Muscle of leg (tissue), 11 donors: Measurements from ENCODE around the gene ZNF681. TPM values are rescaled to one million over a fixed set of nuclear protein-coding genes. Genes with fewer than 3 reads are reported as not detected.

Experiments used
- DNase-seq: peaks from one replicate; pipeline ENCODE4 v3.0.0; 2013
- H3K27ac ChIP-seq: one replicate; pipeline ENCODE4 v1.5.1; 2013; ENCODE audit warnings: mild to moderate bottlenecking, low read length, control low read depth
- H3K27me3 ChIP-seq: one replicate; pipeline ENCODE4 v1.6.1; 2013; ENCODE audit warnings: low read length; ENCODE audit not compliant: control insufficient read depth, insufficient read depth
- H3K36me3 ChIP-seq: one replicate; pipeline ENCODE4 v1.6.1; 2013; ENCODE audit warnings: low read length; ENCODE audit not compliant: control insufficient read depth, insufficient read depth
- H3K4me1 ChIP-seq: one replicate; pipeline ENCODE4 v1.6.1; 2013; ENCODE audit warnings: low read length; ENCODE audit not compliant: control insufficient read depth, insufficient read depth
- H3K4me3 ChIP-seq: one replicate; pipeline ENCODE4 v1.5.1; 2013; ENCODE audit warnings: low read length, control low read depth
- H3K9me3 ChIP-seq: replicated peaks from 2 replicates; pipeline ENCODE4 v1.6.1; 2013; ENCODE audit warnings: low read depth, low read length; ENCODE audit not compliant: control insufficient read depth
- WGBS: methylation state at CpG from one replicate; pipeline ENCODE4 v1.1.5; 2013; ENCODE audit warnings: missing lambda C conversion rate; ENCODE audit not compliant: insufficient coverage; 5-methylcytosine and 5-hydroxymethylcytosine counted together
- polyA plus RNA-seq, 8 donors: library from polyadenylated mRNA; unstranded; fragments of 120-200 nt; gene quantifications; one replicate each; pipeline versions ENCODE4 v1.2.1 to v1.2.3, GENCODE V29; 2013; ENCODE audit warnings: inconsistent platforms in 1 of 8, low replicate concordance in 1 of 8; ENCODE audit not compliant: insufficient read length in 8 of 8, insufficient read depth in 1 of 8
- total RNA-seq: library from RNA; stranded (reverse); fragments of 120-200 nt; gene quantifications from one replicate; pipeline ENCODE4 v1.2.4, GENCODE V29; 2013

Gene ZNF681
- total and polyA plus RNA-seq, 9 donors = 1.7 to 3.7 (median 2.7) TPM

DNA sequence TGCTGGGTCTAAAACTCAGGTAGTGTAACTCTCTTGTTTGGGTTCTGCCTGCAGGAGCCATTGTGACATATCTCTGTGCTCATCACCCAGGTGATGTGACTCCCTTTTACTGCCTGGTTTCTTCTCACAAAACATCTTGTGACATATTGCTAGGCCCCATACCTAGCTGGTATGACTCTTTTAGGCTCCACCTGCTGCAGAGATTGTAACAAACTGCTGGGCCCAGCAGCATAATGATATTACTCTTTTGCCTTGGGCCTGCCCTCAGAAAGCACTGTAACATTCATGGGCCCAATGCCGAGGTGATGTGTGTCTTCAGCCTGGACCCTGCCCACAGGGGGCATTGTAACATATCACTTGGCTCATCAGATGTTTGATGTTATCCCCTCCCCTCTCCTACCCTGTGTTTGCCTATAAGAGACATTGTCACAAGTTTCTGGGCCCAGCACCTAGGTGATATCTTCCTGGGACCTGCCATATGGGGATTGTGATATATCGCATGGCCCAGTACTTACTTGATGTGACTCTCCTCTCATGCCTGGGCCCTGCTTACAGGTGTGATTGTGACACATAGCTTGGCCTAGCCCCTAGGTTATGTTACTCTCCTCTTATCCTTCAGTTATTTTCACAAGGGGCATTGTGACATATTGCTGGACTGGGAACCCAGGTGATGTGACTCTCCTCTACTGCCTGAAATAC, 18.0 kb upstream of the ZNF681 start:
- Histone ChIP-seq H3K4me3 (no peak overlapping the region), H3K27me3 (no peaks in the 10 kb centered on the region), H3K4me1 (no peaks in the 10 kb centered on the region), H3K9me3 (no peaks in the 10 kb centered on the region), H3K27ac (no peak overlapping the region), H3K36me3 (peaks cover 6% of the 10 kb centered on the region)
- DNase-seq = no peak
- 83% methylated on average over 2 of the region's 2 CpGs for WGBS

DNA sequence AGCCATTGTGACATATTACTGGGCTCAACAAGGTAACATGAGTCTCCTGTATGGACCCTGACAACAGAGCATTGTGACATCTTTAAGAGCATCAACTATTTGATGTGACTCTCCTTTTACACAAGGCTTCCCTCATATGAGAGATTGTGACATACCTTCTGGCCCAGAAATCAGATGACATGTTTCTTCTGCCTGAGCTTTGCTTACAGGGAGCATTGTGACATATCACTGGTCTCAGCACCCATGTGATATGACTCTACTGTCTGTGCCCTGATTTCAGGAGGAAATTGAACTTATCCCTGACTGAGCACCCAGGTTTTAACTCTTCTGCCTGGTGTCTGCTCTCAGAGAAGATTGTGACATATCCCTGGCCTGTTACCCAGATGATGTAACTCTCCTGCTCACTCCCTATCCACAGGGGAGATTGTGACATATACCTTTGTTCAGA, 15.9 kb upstream of the ZNF681 start:
- Histone ChIP-seq H3K27ac (no peak overlapping the region), H3K9me3 (no peaks in the 10 kb centered on the region), H3K36me3 (peaks cover 4% of the 10 kb centered on the region), H3K4me3 (no peak overlapping the region), H3K4me1 (no peaks in the 10 kb centered on the region), H3K27me3 (no peaks in the 10 kb centered on the region)
- DNase-seq = no peak

DNA sequence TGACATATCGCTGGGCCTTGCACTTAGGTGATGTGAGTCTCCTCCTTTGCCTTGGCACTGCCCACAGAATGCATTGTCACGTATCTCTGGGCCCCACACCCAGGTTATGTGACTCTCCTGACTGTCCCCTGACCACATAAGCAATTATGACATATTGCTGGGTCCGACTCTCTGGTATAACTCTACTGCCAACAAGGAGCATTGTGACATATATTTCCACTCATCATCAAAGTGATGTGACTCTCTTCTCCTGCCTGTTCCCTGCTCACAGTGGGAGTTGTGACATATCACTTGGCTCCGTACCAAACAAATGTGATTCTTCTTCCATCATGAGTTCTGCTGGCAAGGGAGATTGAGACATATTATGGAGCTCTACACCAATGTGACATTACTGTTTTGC, 15.4 kb upstream of the ZNF681 start:
- Histone ChIP-seq H3K4me1 (no peaks in the 10 kb centered on the region), H3K9me3 (no peaks in the 10 kb centered on the region), H3K36me3 (peaks cover 4% of the 10 kb centered on the region), H3K4me3 (no peak overlapping the region), H3K27me3 (no peaks in the 10 kb centered on the region), H3K27ac (no peak overlapping the region)
- 62% methylated on average over 3 of the region's 4 CpGs for WGBS
- no peak for DNase-seq

DNA sequence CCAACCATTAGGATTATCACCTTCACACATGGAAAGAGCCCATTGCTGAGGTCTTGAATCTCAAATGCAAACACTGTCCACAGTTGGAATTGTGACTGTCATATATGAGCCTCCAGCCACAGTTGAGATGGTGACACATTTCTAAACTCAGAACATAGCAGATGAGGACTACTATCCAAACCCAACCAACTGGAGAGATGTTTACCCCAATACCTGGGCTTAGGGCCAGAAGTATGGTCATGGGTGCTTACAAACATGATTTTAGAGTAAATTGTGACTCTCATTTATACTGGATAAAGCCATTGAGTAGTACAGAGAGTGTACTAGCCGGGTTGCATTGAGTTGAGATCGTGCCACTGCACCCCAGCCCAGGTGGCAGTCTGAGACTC, 14.0 kb upstream of the ZNF681 start:
- Histone ChIP-seq H3K27me3 (no peaks in the 10 kb centered on the region), H3K27ac (no peak overlapping the region), H3K9me3 (no peaks in the 10 kb centered on the region), H3K4me1 (no peaks in the 10 kb centered on the region), H3K4me3 (no peak overlapping the region), H3K36me3 (no peaks in the 10 kb centered on the region)
- no CpG with 5 or more reads among the region's 2 CpGs for WGBS
- no peak for DNase-seq

DNA sequence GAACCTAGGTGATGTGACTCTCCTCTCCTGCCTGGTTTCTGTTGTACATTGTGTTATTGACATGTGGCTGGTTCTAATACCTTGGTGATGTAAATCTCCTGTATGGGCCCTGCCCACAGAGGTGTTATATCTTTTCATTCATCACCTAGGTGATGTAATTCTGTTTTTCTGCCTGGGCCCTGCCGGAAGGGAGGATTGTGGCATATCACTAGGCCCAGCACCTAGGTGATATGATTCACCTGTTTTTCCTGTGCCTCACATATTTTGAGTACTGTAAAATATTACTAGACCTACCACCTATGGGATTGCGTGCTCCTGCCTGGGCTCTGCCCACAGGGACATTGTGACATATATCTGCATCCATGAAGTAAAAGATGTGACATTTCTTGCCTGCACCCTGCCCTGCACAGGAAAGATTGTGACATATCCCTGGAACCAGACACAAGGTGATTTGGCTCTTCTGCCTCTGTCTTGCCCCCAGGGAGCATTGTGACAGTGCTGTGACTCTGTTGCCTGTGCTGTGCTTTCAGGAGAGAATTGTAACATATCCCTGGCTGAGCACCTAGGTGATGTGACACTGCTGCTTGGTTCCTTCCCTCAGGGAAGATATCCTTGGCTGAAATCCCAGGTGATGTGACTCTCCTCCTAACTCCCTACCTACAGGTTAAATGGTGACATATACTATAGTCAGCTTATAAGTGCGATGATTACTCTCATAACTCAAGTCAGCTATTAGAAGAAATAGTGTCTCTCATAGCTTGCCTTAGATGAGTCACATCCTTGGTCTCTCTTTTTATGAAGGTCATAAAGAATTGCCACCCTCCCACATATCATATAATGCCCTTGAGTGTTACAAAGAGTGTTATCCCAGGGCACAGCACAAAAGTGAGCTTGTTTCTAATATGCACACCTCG, 13.3 kb upstream of the ZNF681 start:
- 71% methylated on average over 1 of the region's 4 CpGs for WGBS
- no peaks in the 10 kb centered on the region for H3K9me3 ChIP-seq
- no peak for DNase-seq
- H3K27me3 ChIP-seq = no peaks in the 10 kb centered on the region
- no peak overlapping the region for H3K27ac ChIP-seq
- no peaks in the 10 kb centered on the region for H3K4me1 ChIP-seq
- no peak overlapping the region for H3K4me3 ChIP-seq
- no peaks in the 10 kb centered on the region for H3K36me3 ChIP-seq

DNA sequence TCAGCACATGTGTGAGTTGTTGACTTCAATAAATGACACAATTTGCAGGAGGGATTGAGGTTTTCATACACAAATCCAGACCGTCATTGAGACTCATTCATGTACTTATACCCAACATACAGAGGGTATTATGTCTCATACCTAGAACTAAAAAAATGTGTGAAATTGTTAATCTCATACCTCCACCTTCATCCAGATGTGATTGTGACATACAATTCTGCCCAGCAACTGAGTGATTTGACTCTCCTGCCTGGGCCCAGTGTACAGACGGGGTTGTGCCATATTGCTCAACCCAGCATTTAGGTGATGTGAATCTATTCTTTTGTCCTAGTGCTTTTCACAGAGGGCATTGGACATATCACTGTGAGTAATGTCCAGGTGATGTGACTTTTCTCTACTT, 12.6 kb upstream of the ZNF681 start:
- no peaks in the 10 kb centered on the region for H3K36me3 ChIP-seq
- H3K9me3 ChIP-seq = no peaks in the 10 kb centered on the region
- no CpG with 5 or more reads among the region's 2 CpGs for WGBS
- H3K4me3 ChIP-seq = no peak overlapping the region
- no peaks in the 10 kb centered on the region for H3K27me3 ChIP-seq
- no peak overlapping the region for H3K27ac ChIP-seq
- no peak for DNase-seq
- H3K4me1 ChIP-seq = no peaks in the 10 kb centered on the region

DNA sequence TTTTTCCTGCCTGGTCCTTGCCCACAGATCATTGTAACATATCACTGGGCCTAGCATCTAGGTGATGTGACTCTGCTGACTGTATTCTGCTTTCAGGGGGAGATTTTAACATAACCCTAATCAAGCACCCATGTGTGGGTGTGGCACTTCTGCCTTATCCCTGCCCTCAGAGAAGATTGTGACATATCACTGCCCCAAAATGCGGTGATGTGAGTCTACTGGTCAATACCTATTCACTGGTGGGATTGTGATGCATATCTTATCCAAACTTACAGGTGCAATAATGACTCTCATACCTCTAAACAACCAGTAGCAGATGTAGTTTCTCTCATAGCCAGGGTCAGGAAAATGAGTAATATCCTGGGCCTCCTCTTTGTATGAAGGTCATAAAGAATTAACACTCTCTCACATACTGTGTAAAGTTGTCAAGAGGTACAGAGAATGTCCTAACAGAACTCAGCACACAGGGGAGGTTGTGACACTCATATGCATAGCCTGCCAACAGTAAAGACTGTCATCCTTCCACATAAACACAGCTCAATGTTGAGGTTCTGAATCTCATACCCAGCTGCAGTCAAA, 12.1 kb upstream of the ZNF681 start:
- Histone ChIP-seq H3K4me1 (no peaks in the 10 kb centered on the region), H3K27me3 (no peaks in the 10 kb centered on the region), H3K27ac (no peak overlapping the region), H3K9me3 (no peaks in the 10 kb centered on the region), H3K36me3 (no peaks in the 10 kb centered on the region), H3K4me3 (no peak overlapping the region)
- WGBS = no CpG with 5 or more reads among the region's 1 CpG
- no peak for DNase-seq

DNA sequence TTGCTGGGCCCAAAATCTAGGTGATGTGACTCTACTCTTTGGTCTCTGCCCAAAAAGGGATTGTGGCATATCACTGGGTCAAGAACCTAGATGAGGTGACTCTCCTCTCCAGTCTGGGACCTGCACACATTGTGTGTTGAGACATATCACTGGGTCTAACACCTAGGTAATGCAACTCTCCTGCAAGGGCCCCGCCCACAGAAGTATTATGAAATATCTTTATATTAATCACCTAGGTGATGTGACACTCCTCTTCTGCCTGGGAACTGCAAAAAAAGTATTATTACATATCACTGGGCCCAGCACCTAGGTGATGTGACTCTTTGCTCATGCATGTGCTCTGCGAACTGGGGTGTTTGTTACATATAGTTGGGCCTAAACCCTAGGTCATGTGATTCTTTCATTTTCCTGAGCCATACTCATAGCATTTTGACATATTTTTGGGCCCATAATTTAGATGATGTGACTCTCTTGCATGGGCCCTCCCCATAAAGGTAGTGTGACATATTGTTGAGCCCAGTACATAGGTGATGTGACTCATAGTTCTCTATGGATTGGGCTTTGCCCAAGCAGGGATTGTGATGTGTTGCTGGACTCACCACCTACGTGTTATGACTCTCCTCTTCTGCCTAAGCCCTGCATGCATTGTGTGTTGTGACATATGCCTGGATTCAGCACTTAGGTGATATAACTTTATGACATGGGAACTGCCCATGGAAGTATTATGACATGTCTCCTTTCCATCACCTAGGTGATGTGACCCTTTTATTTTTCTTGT, 11.2 kb upstream of the ZNF681 start:
- Histone ChIP-seq H3K4me3 (no peak overlapping the region), H3K4me1 (no peaks in the 10 kb centered on the region), H3K36me3 (no peaks in the 10 kb centered on the region), H3K9me3 (no peaks in the 10 kb centered on the region), H3K27ac (no peak overlapping the region), H3K27me3 (no peaks in the 10 kb centered on the region)
- no peak for DNase-seq
- WGBS = no CpG with 5 or more reads among the region's 3 CpGs

DNA sequence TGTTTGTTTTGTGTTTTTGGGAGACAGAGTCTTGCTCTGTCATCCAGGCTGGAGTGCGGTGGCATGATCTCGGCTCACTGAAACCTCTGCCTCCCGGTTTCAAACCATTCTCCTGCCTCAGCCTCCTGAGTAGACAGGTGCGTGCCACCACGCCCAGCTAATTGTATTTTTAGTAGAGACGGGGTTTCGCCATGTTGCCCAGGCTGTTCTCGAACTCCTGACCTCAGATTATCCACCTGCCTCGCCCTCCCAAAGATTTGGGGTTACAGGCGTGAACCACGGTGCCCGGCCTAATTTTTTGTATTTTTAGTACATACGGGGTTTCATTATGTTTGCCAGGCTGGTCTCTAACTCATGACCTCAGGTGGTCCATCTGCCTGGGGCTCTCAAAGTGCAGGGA, 8.3 kb upstream of the ZNF681 start:
- Histone ChIP-seq H3K27me3 (no peaks in the 10 kb centered on the region), H3K4me1 (peaks cover 3% of the 10 kb centered on the region), H3K4me3 (no peak overlapping the region), H3K27ac (no peak overlapping the region), H3K36me3 (no peaks in the 10 kb centered on the region), H3K9me3 (no peaks in the 10 kb centered on the region)
- WGBS = 100% methylated on average over 5 of the region's 13 CpGs
- DNase-seq = no peak

DNA sequence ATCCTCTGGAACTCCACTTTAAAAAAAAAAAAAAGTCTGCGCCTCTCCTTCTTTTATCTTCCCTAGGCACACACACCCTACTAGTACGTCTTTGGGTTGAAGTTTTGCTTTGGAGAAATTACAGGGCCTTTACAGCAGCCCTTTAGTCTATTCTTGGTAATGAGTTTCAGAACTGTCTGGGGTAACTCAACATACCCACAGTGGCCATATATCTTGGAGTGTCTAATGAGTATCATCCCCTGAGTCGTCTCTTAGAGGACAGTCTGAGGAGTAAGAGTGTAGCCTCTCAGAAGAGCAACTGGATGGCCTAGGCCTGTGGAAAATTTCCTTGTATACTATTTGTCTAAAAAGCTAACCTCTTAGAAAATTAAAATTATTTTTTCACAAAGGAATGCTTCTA, 6.1 kb upstream of the ZNF681 start:
- no peak for DNase-seq
- Histone ChIP-seq H3K4me1 (peaks cover 3% of the 10 kb centered on the region), H3K27me3 (no peaks in the 10 kb centered on the region), H3K27ac (no peak overlapping the region), H3K4me3 (no peak overlapping the region), H3K9me3 (no peaks in the 10 kb centered on the region), H3K36me3 (no peaks in the 10 kb centered on the region)
- no CpG with 5 or more reads among the region's 3 CpGs for WGBS
